K562 (cell line): ENCODE measurements around the gene C22orf42. TPM values are rescaled to one million over a fixed set of nuclear protein-coding genes. Genes with fewer than 3 reads are reported as not detected.

ENCODE experiments used
- CCNT2 ChIP-seq: IDR thresholded peaks from 2 replicates; pipeline ENCODE4 v1.6.1; 2011; ENCODE audit warnings: borderline replicate concordance, low read depth, mild to moderate bottlenecking, moderate library complexity, mixed read lengths, low read length; ENCODE audit not compliant: insufficient read length; ENCODE audit errors: extremely low read depth
- DNMT1 ChIP-seq: fragments of 450-650 bp; IDR thresholded peaks from 2 replicates; pipeline ENCODE4 v1.6.1; 2016; ENCODE audit warnings: antibody characterized with exemption, mild to moderate bottlenecking
- ESRRB ChIP-seq: fragments of 250-450 bp; sonication (Bioruptor Pico); IDR thresholded peaks from 2 replicates; pipeline ENCODE4 v1.5.0; 2020; ENCODE audit warnings: mild to moderate bottlenecking, moderate library complexity, borderline replicate concordance
- HOXB6 ChIP-seq: fragments of 250-450 bp; sonication (Bioruptor Pico); IDR thresholded peaks from 2 replicates; pipeline ENCODE4 v1.5.1; 2022; ENCODE audit warnings: mild to moderate bottlenecking, borderline replicate concordance
- NBN ChIP-seq: fragments of 450-650 bp; IDR thresholded peaks from 2 replicates; pipeline ENCODE4 v1.6.1; 2016; ENCODE audit warnings: low read depth, mild to moderate bottlenecking
- SMAD2 ChIP-seq: fragments of 150-350 bp; IDR thresholded peaks from 2 replicates; pipeline ENCODE4 v1.6.1; 2014; ENCODE audit warnings: low read depth, mild to moderate bottlenecking, low read length
- SMARCA5 ChIP-seq: fragments of 450-650 bp; IDR thresholded peaks from 2 replicates; pipeline ENCODE4 v1.6.1; 2016
- TBP ChIP-seq: optimal IDR thresholded peaks from 2 replicates; pipeline ENCODE3; 2011; ENCODE audit warnings: low read depth, low read length, improper control_type of control experiment
- ZNF146 ChIP-seq: IDR thresholded peaks from one replicate; pipeline ENCODE4 v1.6.1; 2018; ENCODE audit warnings: missing compliant biosample characterization; ENCODE audit not compliant: unreplicated experiment
- polyA plus RNA-seq, 8 experiments: library from polyadenylated mRNA; depleted of rRNA in 4 of 8; stranded (reverse) in 5 of 8; unstranded in 3 of 8; fragments of >200 nt; fragmentation: Nextera tagmentation in 2 of 8; fragmentation: Illumina TruSeq in 1 of 8; extraction: Ambion mirVana in 2 of 8; extraction: Trizol in 1 of 8; gene quantifications; 2 replicates each; pipeline versions ENCODE4 v1.2.1 to v1.2.3, GENCODE V29; 2011 to 2014; ENCODE audit warnings: inconsistent platforms in 1 of 8, missing spikeins in 1 of 8
- total RNA-seq, 7 experiments: library from RNA; depleted of rRNA in 6 of 7; stranded (reverse); fragments of >200 nt in 6 of 7; fragmentation: Illumina TruSeq in 2 of 7; extraction: Trizol in 2 of 7; gene quantifications; 2 replicates each; pipeline versions ENCODE4 v1.2.1 to v1.2.3, GENCODE V29; 2011 to 2021; ENCODE audit warnings: low replicate concordance in 1 of 7
- TF ChIP-seq, protein P1 (sequence below): fragments of 450-650 bp; IDR thresholded peaks from 2 replicates; pipeline ENCODE4 v1.6.1; 2016; ENCODE audit warnings: low read depth
- TF ChIP-seq, protein P2 (sequence below), 3 experiments: fragments of 200-800 bp in 1 of 3; fragments of 250-450 bp in 1 of 3; fragments of 450-650 bp in 1 of 3; sonication (Bioruptor Pico) in 1 of 3; sonication (Bioruptor generic) in 1 of 3; formaldehyde crosslinking in 1 of 3; IDR thresholded peaks; 2 replicates each; pipeline versions ENCODE4 v1.6.1 to v1.8.0; 2016 to 2022; ENCODE audit warnings: mild to moderate bottlenecking in 2 of 3, missing genetic modification characterization in 2 of 3, missing compliant biosample characterization in 1 of 3, moderate library complexity in 1 of 3
- TF ChIP-seq, protein P3 (sequence below), 3 experiments: IDR thresholded peaks in 2 of 3; conservative IDR thresholded peaks in 1 of 3; 2 replicates each; pipeline ENCODE4 v1.5.1; 2011 to 2012; ENCODE audit warnings: low read length in 3 of 3, mild to moderate bottlenecking in 3 of 3, control low read depth in 2 of 3, improper control_type of control experiment in 1 of 3, inconsistent platforms in 1 of 3, low read depth in 1 of 3, mixed read lengths in 1 of 3, moderate library complexity in 1 of 3; ENCODE audit not compliant: insufficient read depth in 2 of 3
- TF ChIP-seq, protein P4 (sequence below): fragments of 250-450 bp; sonication (Bioruptor Pico); IDR thresholded peaks from 2 replicates; pipeline ENCODE4 v1.8.0; 2022; ENCODE audit warnings: inconsistent platforms, mild to moderate bottlenecking, moderate library complexity, borderline replicate concordance

Gene C22orf42
- total and polyA plus RNA-seq, 9 of the 15 experiments (the other 6 are each of a cell fraction or from before 2014, with no cell fraction given) = not detected

DNA sequence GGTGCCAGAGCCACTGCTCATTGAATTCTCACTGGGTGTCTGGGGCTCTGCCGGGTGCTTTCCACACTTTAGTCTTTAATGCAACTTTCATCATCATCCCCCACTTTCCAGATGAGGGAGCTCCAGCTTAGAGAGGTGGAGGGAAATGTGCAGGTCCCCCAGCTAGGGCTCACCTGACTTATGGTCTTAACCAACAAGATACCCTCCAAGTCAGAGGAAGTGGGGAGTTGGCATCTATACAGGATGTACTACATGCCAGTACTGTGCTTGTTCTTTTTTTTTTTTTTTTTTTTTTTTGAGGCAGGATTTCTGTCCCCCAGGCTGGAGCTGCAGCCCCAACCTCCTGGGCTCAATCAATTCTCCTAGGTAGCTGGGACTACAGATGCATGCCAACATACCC, 26.3 kb downstream of the C22orf42 start (continued):
- TF ChIP-seq, protein P1, sequence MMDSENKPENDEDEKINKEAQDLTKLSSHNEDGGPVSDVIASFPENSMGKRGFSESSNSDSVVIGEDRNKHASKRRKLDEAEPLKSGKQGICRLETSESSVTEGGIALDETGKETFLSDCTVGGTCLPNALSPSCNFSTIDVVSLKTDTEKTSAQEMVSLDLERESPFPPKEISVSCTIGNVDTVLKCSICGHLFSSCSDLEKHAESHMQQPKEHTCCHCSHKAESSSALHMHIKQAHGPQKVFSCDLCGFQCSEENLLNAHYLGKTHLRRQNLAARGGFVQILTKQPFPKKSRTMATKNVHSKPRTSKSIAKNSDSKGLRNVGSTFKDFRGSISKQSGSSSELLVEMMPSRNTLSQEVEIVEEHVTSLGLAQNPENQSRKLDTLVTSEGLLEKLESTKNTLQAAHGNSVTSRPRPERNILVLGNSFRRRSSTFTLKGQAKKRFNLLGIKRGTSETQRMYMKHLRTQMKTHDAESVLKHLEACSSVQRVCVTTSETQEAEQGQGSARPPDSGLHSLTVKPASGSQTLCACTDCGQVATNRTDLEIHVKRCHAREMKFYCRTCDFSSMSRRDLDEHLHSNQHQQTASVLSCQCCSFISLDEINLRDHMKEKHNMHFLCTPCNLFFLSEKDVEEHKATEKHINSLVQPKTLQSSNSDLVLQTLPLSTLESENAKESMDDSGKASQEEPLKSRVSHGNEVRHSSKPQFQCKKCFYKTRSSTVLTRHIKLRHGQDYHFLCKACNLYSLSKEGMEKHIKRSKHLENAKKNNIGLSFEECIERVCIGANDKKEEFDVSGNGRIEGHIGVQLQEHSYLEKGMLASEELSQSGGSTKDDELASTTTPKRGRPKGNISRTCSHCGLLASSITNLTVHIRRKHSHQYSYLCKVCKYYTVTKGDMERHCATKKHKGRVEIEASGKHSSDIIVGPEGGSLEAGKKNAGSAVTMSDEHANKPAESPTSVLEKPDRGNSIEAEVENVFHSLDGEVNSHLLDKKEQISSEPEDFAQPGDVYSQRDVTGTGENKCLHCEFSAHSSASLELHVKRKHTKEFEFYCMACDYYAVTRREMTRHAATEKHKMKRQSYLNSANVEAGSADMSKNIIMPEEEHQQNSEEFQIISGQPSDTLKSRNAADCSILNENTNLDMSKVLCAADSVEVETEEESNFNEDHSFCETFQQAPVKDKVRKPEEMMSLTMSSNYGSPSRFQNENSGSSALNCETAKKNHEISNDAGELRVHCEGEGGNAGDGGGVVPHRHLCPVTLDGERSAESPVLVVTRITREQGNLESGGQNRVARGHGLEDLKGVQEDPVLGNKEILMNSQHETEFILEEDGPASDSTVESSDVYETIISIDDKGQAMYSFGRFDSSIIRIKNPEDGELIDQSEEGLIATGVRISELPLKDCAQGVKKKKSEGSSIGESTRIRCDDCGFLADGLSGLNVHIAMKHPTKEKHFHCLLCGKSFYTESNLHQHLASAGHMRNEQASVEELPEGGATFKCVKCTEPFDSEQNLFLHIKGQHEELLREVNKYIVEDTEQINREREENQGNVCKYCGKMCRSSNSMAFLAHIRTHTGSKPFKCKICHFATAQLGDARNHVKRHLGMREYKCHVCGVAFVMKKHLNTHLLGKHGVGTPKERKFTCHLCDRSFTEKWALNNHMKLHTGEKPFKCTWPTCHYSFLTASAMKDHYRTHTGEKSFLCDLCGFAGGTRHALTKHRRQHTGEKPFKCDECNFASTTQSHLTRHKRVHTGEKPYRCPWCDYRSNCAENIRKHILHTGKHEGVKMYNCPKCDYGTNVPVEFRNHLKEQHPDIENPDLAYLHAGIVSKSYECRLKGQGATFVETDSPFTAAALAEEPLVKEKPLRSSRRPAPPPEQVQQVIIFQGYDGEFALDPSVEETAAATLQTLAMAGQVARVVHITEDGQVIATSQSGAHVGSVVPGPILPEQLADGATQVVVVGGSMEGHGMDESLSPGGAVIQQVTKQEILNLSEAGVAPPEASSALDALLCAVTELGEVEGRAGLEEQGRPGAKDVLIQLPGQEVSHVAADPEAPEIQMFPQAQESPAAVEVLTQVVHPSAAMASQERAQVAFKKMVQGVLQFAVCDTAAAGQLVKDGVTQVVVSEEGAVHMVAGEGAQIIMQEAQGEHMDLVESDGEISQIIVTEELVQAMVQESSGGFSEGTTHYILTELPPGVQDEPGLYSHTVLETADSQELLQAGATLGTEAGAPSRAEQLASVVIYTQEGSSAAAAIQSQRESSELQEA = no peak
- TF ChIP-seq, protein P2, sequence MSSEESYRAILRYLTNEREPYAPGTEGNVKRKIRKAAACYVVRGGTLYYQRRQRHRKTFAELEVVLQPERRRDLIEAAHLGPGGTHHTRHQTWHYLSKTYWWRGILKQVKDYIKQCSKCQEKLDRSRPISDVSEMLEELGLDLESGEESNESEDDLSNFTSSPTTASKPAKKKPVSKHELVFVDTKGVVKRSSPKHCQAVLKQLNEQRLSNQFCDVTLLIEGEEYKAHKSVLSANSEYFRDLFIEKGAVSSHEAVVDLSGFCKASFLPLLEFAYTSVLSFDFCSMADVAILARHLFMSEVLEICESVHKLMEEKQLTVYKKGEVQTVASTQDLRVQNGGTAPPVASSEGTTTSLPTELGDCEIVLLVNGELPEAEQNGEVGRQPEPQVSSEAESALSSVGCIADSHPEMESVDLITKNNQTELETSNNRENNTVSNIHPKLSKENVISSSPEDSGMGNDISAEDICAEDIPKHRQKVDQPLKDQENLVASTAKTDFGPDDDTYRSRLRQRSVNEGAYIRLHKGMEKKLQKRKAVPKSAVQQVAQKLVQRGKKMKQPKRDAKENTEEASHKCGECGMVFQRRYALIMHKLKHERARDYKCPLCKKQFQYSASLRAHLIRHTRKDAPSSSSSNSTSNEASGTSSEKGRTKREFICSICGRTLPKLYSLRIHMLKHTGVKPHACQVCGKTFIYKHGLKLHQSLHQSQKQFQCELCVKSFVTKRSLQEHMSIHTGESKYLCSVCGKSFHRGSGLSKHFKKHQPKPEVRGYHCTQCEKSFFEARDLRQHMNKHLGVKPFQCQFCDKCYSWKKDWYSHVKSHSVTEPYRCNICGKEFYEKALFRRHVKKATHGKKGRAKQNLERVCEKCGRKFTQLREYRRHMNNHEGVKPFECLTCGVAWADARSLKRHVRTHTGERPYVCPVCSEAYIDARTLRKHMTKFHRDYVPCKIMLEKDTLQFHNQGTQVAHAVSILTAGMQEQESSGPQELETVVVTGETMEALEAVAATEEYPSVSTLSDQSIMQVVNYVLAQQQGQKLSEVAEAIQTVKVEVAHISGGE (CRISPR knock-in tag; IDR thresholded peaks at IDR 0.05) = no peak
- no peak for TF ChIP-seq TBP
- TF ChIP-seq HOXB6 (CRISPR knock-in tag) = no peak
- no peak for TF ChIP-seq ESRRB (CRISPR knock-in tag)
- no peak for TF ChIP-seq NBN
- no peak for TF ChIP-seq ZNF146 (CRISPR knock-in tag)
- TF ChIP-seq, protein P3, sequence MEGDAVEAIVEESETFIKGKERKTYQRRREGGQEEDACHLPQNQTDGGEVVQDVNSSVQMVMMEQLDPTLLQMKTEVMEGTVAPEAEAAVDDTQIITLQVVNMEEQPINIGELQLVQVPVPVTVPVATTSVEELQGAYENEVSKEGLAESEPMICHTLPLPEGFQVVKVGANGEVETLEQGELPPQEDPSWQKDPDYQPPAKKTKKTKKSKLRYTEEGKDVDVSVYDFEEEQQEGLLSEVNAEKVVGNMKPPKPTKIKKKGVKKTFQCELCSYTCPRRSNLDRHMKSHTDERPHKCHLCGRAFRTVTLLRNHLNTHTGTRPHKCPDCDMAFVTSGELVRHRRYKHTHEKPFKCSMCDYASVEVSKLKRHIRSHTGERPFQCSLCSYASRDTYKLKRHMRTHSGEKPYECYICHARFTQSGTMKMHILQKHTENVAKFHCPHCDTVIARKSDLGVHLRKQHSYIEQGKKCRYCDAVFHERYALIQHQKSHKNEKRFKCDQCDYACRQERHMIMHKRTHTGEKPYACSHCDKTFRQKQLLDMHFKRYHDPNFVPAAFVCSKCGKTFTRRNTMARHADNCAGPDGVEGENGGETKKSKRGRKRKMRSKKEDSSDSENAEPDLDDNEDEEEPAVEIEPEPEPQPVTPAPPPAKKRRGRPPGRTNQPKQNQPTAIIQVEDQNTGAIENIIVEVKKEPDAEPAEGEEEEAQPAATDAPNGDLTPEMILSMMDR (IDR thresholded peaks at IDR 0.05 in 2 of 3, conservative IDR thresholded peaks at IDR 0.05 in 1 of 3; ENCODE audit: insufficient read depth in 2 of 3, low read depth in 1 of 3, low read length in 3 of 3) = no peak
- TF ChIP-seq SMARCA5 = no peak
- TF ChIP-seq, protein P4, sequence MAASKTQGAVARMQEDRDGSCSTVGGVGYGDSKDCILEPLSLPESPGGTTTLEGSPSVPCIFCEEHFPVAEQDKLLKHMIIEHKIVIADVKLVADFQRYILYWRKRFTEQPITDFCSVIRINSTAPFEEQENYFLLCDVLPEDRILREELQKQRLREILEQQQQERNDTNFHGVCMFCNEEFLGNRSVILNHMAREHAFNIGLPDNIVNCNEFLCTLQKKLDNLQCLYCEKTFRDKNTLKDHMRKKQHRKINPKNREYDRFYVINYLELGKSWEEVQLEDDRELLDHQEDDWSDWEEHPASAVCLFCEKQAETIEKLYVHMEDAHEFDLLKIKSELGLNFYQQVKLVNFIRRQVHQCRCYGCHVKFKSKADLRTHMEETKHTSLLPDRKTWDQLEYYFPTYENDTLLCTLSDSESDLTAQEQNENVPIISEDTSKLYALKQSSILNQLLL (CRISPR knock-in tag) = no peak
- no peak for TF ChIP-seq SMAD2
- TF ChIP-seq CCNT2 = no peak
- no peak for TF ChIP-seq DNMT1
